Body of pancreas (tissue), 4 donors: ENCODE measurements around the gene PDGFD. TPM values are rescaled to one million over a fixed set of nuclear protein-coding genes. Genes with fewer than 3 reads are reported as not detected.

Source experiments
- ATAC-seq: fragments of 150-250 bp; one replicate; pipeline ENCODE4 v1.9.1; 2016
- DNase-seq, 4 donors: peaks; one replicate each; pipeline ENCODE4 v3.0.0-alpha.2; 2019
- H3K27ac ChIP-seq, 4 donors: fragments of 200-600 bp; sonication (generic); 1 replicate in 3 of 4; 2 replicates in 1 of 4; pipeline versions ENCODE4 v1.5.1 to v1.6.1; 2016 to 2019; ENCODE audit warnings: mild to moderate bottlenecking in 1 of 4, mixed read lengths in 1 of 4, moderate library complexity in 1 of 4
- H3K27me3 ChIP-seq, 2 donors: fragments of 200-600 bp; sonication (generic); one replicate each; pipeline ENCODE4 v1.6.0; 2016; ENCODE audit warnings: mild to moderate bottlenecking in 1 of 2
- H3K36me3 ChIP-seq, 2 donors: fragments of 200-600 bp; sonication (generic); replicated peaks in 1 of 2; 2 replicates each; pipeline ENCODE4 v1.5.1; 2016; ENCODE audit warnings: low read depth in 2 of 2; ENCODE audit not compliant: insufficient read depth in 1 of 2
- H3K4me1 ChIP-seq: fragments of 200-600 bp; sonication (generic); one replicate; pipeline ENCODE4 v1.6.0; 2016
- H3K4me3 ChIP-seq, 2 donors: fragments of 200-600 bp; sonication (generic); 1 replicate in 1 of 2; 2 replicates in 1 of 2; pipeline ENCODE4 v1.5.1; 2016 to 2019
- H3K9me3 ChIP-seq, 3 donors: fragments of 200-600 bp; sonication (generic); 1 replicate in 2 of 3; 2 replicates in 1 of 3; pipeline ENCODE4 v1.5.1; 2016
- CTCF ChIP-seq, 7 experiments: fragments of 450-650 bp in 4 of 7; fragments of 200-600 bp in 3 of 7; sonication (generic) in 3 of 7; IDR thresholded peaks; one replicate each; pipeline ENCODE4 v1.5.1; 2016 to 2019; ENCODE audit warnings: antibody characterized with exemption in 7 of 7
- POLR2A ChIP-seq, 3 donors: fragments of 450-650 bp; IDR thresholded peaks; one replicate each; pipeline ENCODE4 v1.6.1; 2016; ENCODE audit warnings: antibody characterized with exemption in 3 of 3, mild to moderate bottlenecking in 2 of 3
- WGBS, 2 donors: methylation state at CpG; one replicate each; pipeline ENCODE4 v1.1.5; 2017; 5-methylcytosine and 5-hydroxymethylcytosine counted together
- intact Hi-C: fragments of 100-400 bp; cut with DNase I; formaldehyde crosslinking; loops from one replicate; pipeline ENCODE4 v1.15.1; 2023
- total RNA-seq, 2 donors: library from RNA; depleted of rRNA; stranded (reverse); fragments of >200 nt; gene quantifications; one replicate each; pipeline ENCODE4 v1.1.0, GENCODE V29; 2016

Gene PDGFD
- total RNA-seq, 2 donors from 2014 or later, result 26.7 to 43.1 TPM

- H3K9me3 ChIP-seq, result no peaks in the 10 kb centered on the region
- whole genome bisulfite sequencing, 2 donors, result 86 to 91% methylated on average over 2 of the region's 2 CpGs
- TF ChIP-seq CTCF (IDR thresholded peaks at IDR 0.05), result no peak
- no peaks in the 10 kb centered on the region for H3K27me3 ChIP-seq
- ATAC-seq (no peak), DNase-seq (no peak)
- H3K27ac ChIP-seq, result no peak overlapping the region
- H3K4me1 ChIP-seq, result no peaks in the 10 kb centered on the region
- intact Hi-C loops, result no loop called here
- no peak overlapping the region for H3K4me3 ChIP-seq
- H3K36me3 ChIP-seq, result no peaks in the 10 kb centered on the region
These were observed 200.3 kb downstream of the PDGFD start for GRCh38 chr11:103963648-103964047.

- no peak for ATAC-seq
These were observed 202.9 kb downstream of the PDGFD start for GRCh38 chr11:103961010-103961409.

GRCh38 chr11:103960108-103960507 lies 203.8 kb downstream of the PDGFD start:
- TF ChIP-seq CTCF (IDR thresholded peaks at IDR 0.05) (no peak), POLR2A (IDR thresholded peaks at IDR 0.05) (no peak)
- no peak overlapping the region for H3K4me3 ChIP-seq
- no peaks in the 10 kb centered on the region for H3K27me3 ChIP-seq
- no peaks in the 10 kb centered on the region for H3K4me1 ChIP-seq
- intact Hi-C loops, result no loop called here
- WGBS, 2 donors, result 90 to 93% methylated on average over 2 of the region's 2 CpGs
- H3K9me3 ChIP-seq, result no peaks in the 10 kb centered on the region
- H3K36me3 ChIP-seq, result no peaks in the 10 kb centered on the region
- DNase-seq, result no peak
- ATAC-seq, result no peak
- no peak overlapping the region for H3K27ac ChIP-seq

More at GRCh38 chr11:103961010-103961409, 202.9 kb downstream of the PDGFD start:
- no peak for DNase-seq
- Histone ChIP-seq H3K4me3 (no peak overlapping the region), H3K27ac (no peak overlapping the region), H3K36me3 (no peaks in the 10 kb centered on the region), H3K4me1 (no peaks in the 10 kb centered on the region), H3K27me3 (no peaks in the 10 kb centered on the region), H3K9me3 (no peaks in the 10 kb centered on the region)
- TF ChIP-seq CTCF (IDR thresholded peaks at IDR 0.05) (no peak), POLR2A (IDR thresholded peaks at IDR 0.05) (no peak)
- intact Hi-C loops, result no loop called here

- ATAC-seq (no peak), DNase-seq (no peak)
- H3K4me1 ChIP-seq, result no peaks in the 10 kb centered on the region
- TF ChIP-seq POLR2A (IDR thresholded peaks at IDR 0.05), result no peak
- TF ChIP-seq CTCF (IDR thresholded peaks at IDR 0.05), result no peak
- no peaks in the 10 kb centered on the region for H3K36me3 ChIP-seq
- WGBS, 2 donors, result 65 to 79% methylated on average over 3 of the region's 3 CpGs
- H3K9me3 ChIP-seq, result no peaks in the 10 kb centered on the region
- intact Hi-C loops, result no loop called here
- H3K27me3 ChIP-seq, result no peaks in the 10 kb centered on the region
- H3K27ac ChIP-seq, result no peak overlapping the region
- no peak overlapping the region for H3K4me3 ChIP-seq
These were observed 204.5 kb downstream of the PDGFD start for GRCh38 chr11:103959279-103959942.
